ENCODE measurements around the gene HAPLN3. TPM values are rescaled to one million over a fixed set of nuclear protein-coding genes. Genes with fewer than 3 reads are reported as not detected.
A peak's percentile ranks its signal among the peaks of the same experiment; 100 is the strongest.

HAPLN3 gene
- total and polyA plus RNA-seq, 2 of the 4 experiments (the other 2 are of a cell fraction): 5.9 to 28.6 TPM

GRCh38 chr15:88847144-88847543 is 48.2 kb downstream of the HAPLN3 start:
- ATAC-seq (ENCODE audit: low read depth): no peak
- POLR2A ChIA-PET (ENCODE audit: unreplicated experiment): no interaction called here

More at GRCh38 chr15:88847144-88847543, 48.2 kb downstream of the HAPLN3 start:
- no peaks in the 10 kb centered on the region for H3K79me1 ChIP-seq (ENCODE audit: low read depth in 1 of 2, low read length in 2 of 2)
- no peak overlapping the region for H4K8ac ChIP-seq (ENCODE audit: low read depth in 2 of 2, low read length in 2 of 2)
- H4K20me1 ChIP-seq (ENCODE audit: insufficient read depth, low read length): no peaks in the 10 kb centered on the region
- H2BK15ac ChIP-seq (ENCODE audit: low read depth, low read length): no peak overlapping the region
- no peak overlapping the region for H2BK5ac ChIP-seq (ENCODE audit: low read depth, low read length, poor library complexity, severe bottlenecking)
- CTCF ChIA-PET: no interaction called here
- H2BK20ac ChIP-seq (ENCODE audit: low read depth, low read length): no peak overlapping the region
- H3K9ac ChIP-seq (ENCODE audit: low read depth, low read length): no peak overlapping the region
- intact Hi-C loops (cut with micrococcal nuclease): no loop called here
- no peak overlapping the region for H3K14ac ChIP-seq (replicated peaks; ENCODE audit: low read depth, low read length)
- dilution Hi-C loops (cut with HindIII; ENCODE audit: low sequenced_read_pairs, unreplicated experiment): no loop called here
- no TSS peak for BruUV-seq (replicated peaks)
- TF ChIP-seq CTCF (conservative IDR thresholded peaks at IDR 0.05; ENCODE audit: low read depth, low read length): no peak
- TF ChIP-seq CHD1 (IDR thresholded peaks at IDR 0.05; ENCODE audit: low read depth, low read length): no peak
- TF ChIP-seq RAD21 (IDR thresholded peaks at IDR 0.05; ENCODE audit: low read length): no peak
- TF ChIP-seq RFX5 (IDR thresholded peaks at IDR 0.05; ENCODE audit: low read depth, low read length): no peak
- no peak for TF ChIP-seq USF2 (IDR thresholded peaks at IDR 0.05; ENCODE audit: low read depth, low read length)
- no peak for TF ChIP-seq FOS (IDR thresholded peaks at IDR 0.05; ENCODE audit: low read depth, low read length)
- TF ChIP-seq MXI1 (IDR thresholded peaks at IDR 0.05; ENCODE audit: borderline replicate concordance, low read depth, low read length): no peak
- no peak overlapping the region for H3K23ac ChIP-seq (ENCODE audit: low read depth, low read length)
- H4K91ac ChIP-seq (ENCODE audit: insufficient read depth, low read depth, low read length): no peak overlapping the region
- WGBS, 2 experiments (ENCODE audit: extremely low coverage in 2 of 2, insufficient read length in 1 of 2): 80% methylated on average over 1 of the region's 20 CpGs; no CpG with 5 or more reads in 1 of the 2 experiments
- H3K18ac ChIP-seq (ENCODE audit: low read depth, low read length): no peak overlapping the region
- H2AFZ ChIP-seq (replicated peaks; ENCODE audit: low read length, poor library complexity): peak overlapping the region; percentile 33
- no peak overlapping the region for H3K56ac ChIP-seq (ENCODE audit: extremely low read depth, insufficient read depth, low read length)
- in situ Hi-C loops (cut with MboI; ENCODE audit: low sequenced_read_pairs): loop anchor here (25.0 kb wide), 2 partner anchors 185 to 360 kb away; no protein-coding TSS in a partner anchor
- H2AK5ac ChIP-seq (ENCODE audit: low read depth, low read length): no peak overlapping the region
- no peaks in the 10 kb centered on the region for H3K9me3 ChIP-seq (ENCODE audit: control insufficient read depth, insufficient read depth, low read length)
- H3K27me3 ChIP-seq (ENCODE audit: control insufficient read depth, insufficient read depth, low read length): peaks cover 26% of the 10 kb centered on the region
- H3K4me3 ChIP-seq (ENCODE audit: insufficient read depth, low read depth, low read length): no peak overlapping the region
- no peak overlapping the region for H3K4me2 ChIP-seq (ENCODE audit: low read depth, low read length)
- no peaks in the 10 kb centered on the region for H3K4me1 ChIP-seq (ENCODE audit: control insufficient read depth, insufficient read depth, low read length)
- no peak overlapping the region for H2BK120ac ChIP-seq (ENCODE audit: low read depth, low read length)
- H3K27ac ChIP-seq (ENCODE audit: insufficient read depth, low read length): no peak overlapping the region
- H3K4ac ChIP-seq (ENCODE audit: low read depth, low read length): no peak overlapping the region
- no peak overlapping the region for H2AK9ac ChIP-seq (replicated peaks; ENCODE audit: low read depth, low read length, poor library complexity)
- H3K36me3 ChIP-seq (ENCODE audit: control insufficient read depth, insufficient read depth, low read length): no peaks in the 10 kb centered on the region
- no peak for DNase-seq
- H3K9me1 ChIP-seq (ENCODE audit: insufficient read depth, low read length): no peaks in the 10 kb centered on the region
- H4K5ac ChIP-seq (ENCODE audit: low read depth, low read length): no peak overlapping the region

Data from IMR-90 (cell line).